Chondrocyte (in vitro differentiated cells): ENCODE results near the gene KCNN1. TPM values are rescaled to one million over a fixed set of nuclear protein-coding genes. Genes with fewer than 3 reads are reported as not detected.
A peak's percentile ranks its signal among the peaks of the same experiment; 100 is the strongest.
"Not testable (repeated sequence)": the region's sequence is repeated elsewhere in the genome, so short reads cannot be mapped to it uniquely, and the experiment has no call there.

Source experiments
- DNase-seq: peaks from one replicate; pipeline ENCODE4 v3.0.0; 2021; ENCODE audit warnings: mixed read lengths, low spot score
- H3K27ac Mint-ChIP-seq: one replicate; pipeline ENCODE4 v1.8.0; 2021; ENCODE audit warnings: mild to moderate bottlenecking, moderate library complexity, mixed read lengths; ENCODE audit not compliant: unreplicated experiment
- H3K27me3 Mint-ChIP-seq: 2 replicates; pipeline ENCODE4 v1.8.0; 2021; ENCODE audit warnings: low read depth, mixed read lengths
- H3K36me3 Mint-ChIP-seq: 2 replicates; pipeline ENCODE4 v1.8.0; 2021; ENCODE audit warnings: low read depth, mixed read lengths
- H3K4me1 Mint-ChIP-seq: 2 replicates; pipeline ENCODE4 v1.8.0; 2021; ENCODE audit warnings: low read depth, mild to moderate bottlenecking, mixed read lengths
- H3K4me3 Mint-ChIP-seq: one replicate; pipeline ENCODE4 v1.8.0; 2021; ENCODE audit warnings: mild to moderate bottlenecking, moderate library complexity, mixed read lengths; ENCODE audit not compliant: unreplicated experiment
- H3K9me3 Mint-ChIP-seq: 2 replicates; pipeline ENCODE4 v1.8.0; 2021; ENCODE audit warnings: low read depth, mixed read lengths
- CTCF ChIP-seq: fragments of 200-600 bp; sonication (generic); IDR thresholded peaks from 2 replicates; pipeline ENCODE4 v1.5.0; 2021; ENCODE audit warnings: antibody characterized with exemption, mild to moderate bottlenecking, moderate library complexity
- total RNA-seq: library from RNA; stranded (reverse); gene quantifications from 3 replicates; pipeline ENCODE4 v1.2.1, GENCODE V29; 2021

The KCNN1 gene
- total RNA-seq, 1 donor from 2014 or later, result not detected

GRCh38 chr19:18000915-18001776, 34.2 kb downstream of the KCNN1 start:
- Mint-ChIP-seq H3K4me1 (peaks cover 9% of the 10 kb centered on the region), H3K27ac (no peak overlapping the region), H3K4me3 (peak overlapping the region; percentile 77), H3K9me3 (no peaks in the 10 kb centered on the region), H3K27me3 (peaks cover 2% of the 10 kb centered on the region), H3K36me3 (no peaks in the 10 kb centered on the region)
- DNase-seq, result no peak
- TF ChIP-seq CTCF, result no peak

- Mint-ChIP-seq H3K9me3 (no peaks in the 10 kb centered on the region), H3K4me1 (peaks cover 11% of the 10 kb centered on the region), H3K27me3 (no peaks in the 10 kb centered on the region), H3K27ac (no peak overlapping the region), H3K4me3 (peak overlapping the region; percentile 77), H3K36me3 (no peaks in the 10 kb centered on the region)
- DNase-seq, result no peak
- TF ChIP-seq CTCF, result no peak
Observed at GRCh38 chr19:18001777-18002345, 35.0 kb downstream of the KCNN1 start.

- no peak for DNase-seq
Observed at GRCh38 chr19:18002347-18002850, 35.5 kb downstream of the KCNN1 start.

GRCh38 chr19:18005750-18006149, 38.8 kb downstream of the KCNN1 start:
- H3K36me3 Mint-ChIP-seq, H3K27ac Mint-ChIP-seq, H3K9me3 Mint-ChIP-seq, H3K27me3 Mint-ChIP-seq, H3K4me3 Mint-ChIP-seq, DNase-seq: not testable (repeated sequence)
- peaks cover 21% of the 10 kb centered on the region for H3K4me1 Mint-ChIP-seq

More at GRCh38 chr19:18002347-18002850, 35.5 kb downstream of the KCNN1 start:
- peak overlapping the region; percentile 77 for H3K4me3 Mint-ChIP-seq
- no peaks in the 10 kb centered on the region for H3K36me3 Mint-ChIP-seq
- H3K27me3 Mint-ChIP-seq, result no peaks in the 10 kb centered on the region
- peaks cover 15% of the 10 kb centered on the region for H3K4me1 Mint-ChIP-seq
- no peak for TF ChIP-seq CTCF
- no peaks in the 10 kb centered on the region for H3K9me3 Mint-ChIP-seq
- H3K27ac Mint-ChIP-seq, result no peak overlapping the region

GRCh38 chr19:18007044-18007916, 40.4 kb downstream of the KCNN1 start:
- H3K4me3 Mint-ChIP-seq, result peak overlapping the region; percentile 94
- H3K9me3 Mint-ChIP-seq, result no peaks in the 10 kb centered on the region
- H3K27me3 Mint-ChIP-seq, result no peaks in the 10 kb centered on the region
- peaks cover 4% of the 10 kb centered on the region for H3K36me3 Mint-ChIP-seq
- peak overlapping the region; percentile 99 for H3K27ac Mint-ChIP-seq
- DNase-seq, result no peak
- TF ChIP-seq CTCF, result peak; percentile 99
- peaks cover 17% of the 10 kb centered on the region for H3K4me1 Mint-ChIP-seq
